SK-N-DZ (cell line): ENCODE measurements around the gene GBA2. TPM values are rescaled to one million over a fixed set of nuclear protein-coding genes. Genes with fewer than 3 reads are reported as not detected.

Experiments used
- DNase-seq: peaks from one replicate; pipeline ENCODE4 v3.0.0-alpha.2; 2015; ENCODE audit warnings: low spot score
- polyA plus RNA-seq, 2 experiments: library from polyadenylated mRNA; depleted of rRNA; stranded (reverse); fragments of >200 nt; gene quantifications; 2 replicates each; pipeline ENCODE4 v1.2.3, GENCODE V29; 2014

The GBA2 gene
- 53.5 and 62.8 TPM in 2 replicates for polyA plus RNA-seq (2014; cell fraction: cytosol; rRNA removed)
- 357 and 473 TPM in 2 replicates for polyA plus RNA-seq (2014; cell fraction: nucleus; rRNA removed)

GRCh38 chr9:35748858-35749514 is at the start of gene GBA2, which contains the start of gene RGP1:
Gene GBA2, minus strand, starts transcription at chr9:35749228. Its CDS starts 524 bp downstream, at chr9:35748704.
Gene RGP1, plus strand, starts transcription at chr9:35749287. Its CDS starts 469 bp downstream, at chr9:35749756.
- peak; percentile 66 for DNase-seq

DNA sequence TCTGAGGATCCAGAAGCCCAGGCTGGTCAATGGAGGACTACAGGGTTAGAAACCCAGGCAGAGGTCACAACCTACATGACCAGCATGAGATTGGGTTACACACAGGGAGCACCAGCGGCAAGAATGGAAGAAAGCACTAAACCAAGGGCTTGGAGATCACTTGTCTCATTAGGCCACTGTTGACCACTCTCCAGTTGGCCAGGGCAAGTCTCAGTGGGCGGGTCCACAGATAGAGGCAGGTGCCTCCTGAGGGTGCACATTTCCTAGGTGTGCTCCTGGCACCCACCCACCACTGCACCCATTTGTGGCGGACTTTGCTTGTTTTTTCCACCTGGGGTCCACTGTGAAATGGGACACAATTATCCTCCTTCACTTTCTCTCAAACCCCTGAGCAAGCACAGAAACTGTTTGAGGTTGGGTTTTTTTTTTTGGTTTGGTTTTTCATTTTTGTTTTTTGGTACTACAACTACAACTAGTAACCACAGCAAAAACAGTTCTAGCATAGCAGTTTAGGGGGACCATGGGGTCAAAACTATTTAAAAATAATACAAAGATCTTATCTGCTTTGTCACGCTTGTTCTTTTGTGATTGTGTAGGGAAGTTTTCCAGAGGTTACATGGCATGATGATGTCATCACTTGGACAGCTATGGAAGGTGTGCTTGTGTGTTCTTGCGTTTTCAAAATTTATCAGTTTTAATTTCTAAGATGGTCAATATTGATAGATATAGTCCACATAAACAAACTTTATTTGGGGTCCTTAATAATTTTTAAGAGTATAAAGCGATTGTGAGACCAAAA is 48.5 kb upstream of the GBA2 start:
- DNase-seq, result no peak

GRCh38 chr9:35795695-35796094 is 46.7 kb upstream of the GBA2 start:
- no peak for DNase-seq

- peak; percentile 65 for DNase-seq
These were observed 44.4 kb upstream of the GBA2 start for GRCh38 chr9:35793461-35793860.

DNA sequence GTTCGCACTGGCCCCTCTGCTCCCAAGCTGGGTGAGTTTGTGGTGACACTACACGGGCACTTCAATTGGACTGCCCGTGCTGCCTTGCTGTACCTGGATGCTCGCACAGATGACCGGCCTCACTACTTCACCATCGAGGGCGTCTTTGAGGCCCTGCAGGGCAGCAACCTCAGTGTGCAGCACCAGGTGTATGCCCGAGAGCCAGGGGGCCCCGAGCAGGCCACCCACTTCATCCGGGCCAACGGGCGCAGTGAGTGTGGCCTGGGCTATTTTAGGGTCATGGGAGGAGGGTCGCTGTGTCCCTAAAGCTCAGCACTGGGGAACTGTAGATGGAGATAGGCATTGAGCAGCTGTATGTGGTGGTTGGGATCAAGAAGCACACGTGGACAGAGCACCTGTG is 43.8 kb upstream of the GBA2 start:
- no peak for DNase-seq

GRCh38 chr9:35792024-35792813 is 43.2 kb upstream of the GBA2 start:
- DNase-seq, result no peak

DNA sequence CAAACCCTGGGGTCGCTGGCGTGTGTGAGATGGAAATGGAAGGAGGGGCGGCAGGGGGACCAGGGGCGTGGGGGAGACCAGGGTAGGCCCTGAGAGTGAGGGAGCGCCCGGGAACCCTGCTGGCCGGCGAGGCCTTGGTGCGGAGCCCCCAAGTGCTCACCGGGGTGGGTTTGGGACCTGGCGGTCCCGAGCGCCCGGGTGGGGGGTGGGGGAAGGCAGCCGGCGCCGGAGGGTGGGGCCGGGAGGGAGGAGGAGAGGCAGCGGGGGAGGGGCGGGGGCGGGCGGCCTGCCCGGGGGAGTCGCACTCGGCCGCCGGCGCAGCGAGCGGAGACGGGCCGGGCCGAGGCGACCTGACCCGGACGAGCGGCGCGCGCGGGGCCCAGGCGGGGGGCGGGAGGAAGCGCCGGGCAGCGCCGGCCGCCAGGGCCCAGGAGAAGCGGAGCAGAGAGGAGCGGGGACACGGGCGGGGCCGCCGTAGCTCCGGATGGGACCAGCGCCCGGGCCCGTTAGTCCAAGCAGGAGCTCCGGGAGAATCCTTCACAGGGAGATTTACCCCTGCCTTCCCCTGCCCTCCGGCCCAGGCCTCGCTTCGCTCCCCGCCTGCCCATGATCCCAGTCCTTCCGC is 42.4 kb upstream of the GBA2 start, which contains the start of gene NPR2:
Gene NPR2, plus strand, starts transcription at position 295 of the 625 bp plus-strand sequence. CDS start 818 bp downstream, outside the sequence.
- no peak for DNase-seq

- peak; percentile 80 for DNase-seq
These were observed 41.6 kb upstream of the GBA2 start for GRCh38 chr9:35790385-35791296.

GRCh38 chr9:35790025-35790384 is 41.0 kb upstream of the GBA2 start:
- DNase-seq, result no peak

- DNase-seq, result no peak
These were observed 40.5 kb upstream of the GBA2 start for GRCh38 chr9:35789541-35789940.

DNA sequence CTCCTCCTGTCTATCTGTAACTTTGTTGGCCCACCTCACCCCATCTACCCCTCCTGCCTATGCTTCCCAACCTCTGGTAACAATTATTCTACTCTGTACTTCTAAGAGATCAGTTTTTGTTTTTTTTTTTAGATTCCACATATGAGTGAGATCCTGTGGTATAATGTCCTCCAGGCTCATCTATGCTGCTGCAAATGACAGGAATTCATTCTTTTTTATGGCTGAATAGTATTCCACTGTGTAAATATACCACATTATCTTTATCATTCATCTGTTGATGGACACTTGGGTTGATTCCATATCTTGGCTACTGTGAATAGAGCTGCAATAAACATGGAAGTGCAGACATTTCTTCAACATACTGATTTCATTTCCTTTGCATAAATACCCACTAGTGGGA is 34.4 kb upstream of the GBA2 start:
- no peak for DNase-seq

GRCh38 chr9:35781066-35781465 is 32.0 kb upstream of the GBA2 start:
- DNase-seq, result no peak

DNA sequence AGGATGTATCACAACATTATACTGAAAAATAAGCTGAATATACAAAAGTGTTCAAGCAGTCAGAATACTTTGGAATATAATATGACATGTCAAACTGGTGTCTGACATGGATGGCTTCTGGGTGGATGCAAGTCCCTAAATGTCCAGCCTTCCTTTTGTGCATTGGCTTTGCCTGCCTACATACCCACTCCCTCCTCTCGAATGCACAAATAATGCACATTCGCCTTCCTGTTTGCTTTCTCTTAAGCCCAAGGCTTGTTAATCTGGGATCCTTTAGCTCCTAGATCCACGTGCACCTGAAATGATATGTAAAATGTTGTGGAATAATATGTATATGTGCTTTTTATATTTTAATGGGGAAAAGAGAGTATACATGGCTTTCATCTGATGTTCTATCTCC is 29.5 kb upstream of the GBA2 start:
- no peak for DNase-seq

DNA sequence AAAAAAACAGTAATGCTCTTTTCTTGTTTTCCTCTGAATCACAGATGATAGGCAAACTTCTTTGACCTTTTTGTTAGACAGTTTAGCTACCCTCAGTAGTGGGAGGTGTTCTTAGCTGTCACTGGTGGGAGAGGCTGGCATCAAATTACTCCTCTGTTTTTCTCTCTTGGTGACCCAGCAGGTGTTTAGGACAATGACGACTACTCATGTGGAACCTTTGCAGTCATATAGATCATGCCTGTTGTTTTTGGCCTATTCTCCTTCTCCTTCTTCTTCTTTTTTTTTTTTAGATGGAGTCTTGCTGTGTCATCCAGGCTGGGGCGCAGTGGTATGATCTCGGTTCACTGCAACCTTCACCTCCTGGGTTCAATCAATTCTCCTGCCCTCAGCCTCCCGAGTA is 27.0 kb upstream of the GBA2 start:
- no peak for DNase-seq

DNA sequence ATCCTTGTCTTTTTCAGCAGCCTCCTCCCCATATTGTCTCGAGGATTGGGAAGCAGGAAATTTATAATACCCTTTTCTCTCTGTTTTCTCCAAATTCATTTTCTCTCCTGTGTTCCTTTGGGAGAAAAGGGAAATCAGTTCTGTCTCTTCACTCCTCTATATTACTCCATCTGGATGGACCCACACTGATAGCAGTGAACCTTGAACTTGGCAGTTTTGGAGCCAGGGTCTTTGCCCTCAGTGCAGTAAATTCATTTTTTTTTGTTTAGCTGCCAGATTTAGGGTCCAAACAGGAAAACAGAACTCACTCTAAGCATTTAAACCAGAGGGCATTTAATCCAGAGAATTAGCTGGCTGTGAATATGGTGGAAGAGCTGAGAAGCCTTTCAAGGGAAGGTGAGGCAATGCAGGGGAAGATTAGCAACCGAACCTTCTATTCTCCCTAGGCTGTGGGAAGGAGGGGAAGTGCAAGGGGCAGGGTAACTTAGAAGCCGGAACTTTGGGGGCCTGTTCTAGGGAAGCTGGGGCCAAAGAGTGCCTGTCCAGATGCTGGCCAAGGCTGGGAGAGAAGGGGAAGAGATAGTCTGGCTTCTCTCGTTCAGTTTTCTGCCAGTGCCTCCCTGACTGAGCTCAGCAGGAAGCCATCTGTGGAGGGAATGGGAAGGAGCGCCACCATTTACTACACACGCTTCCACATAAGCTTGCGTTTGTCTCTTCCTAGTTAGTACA is 26.0 kb upstream of the GBA2 start:
- no peak for DNase-seq

GRCh38 chr9:35771943-35772342 is 22.9 kb upstream of the GBA2 start:
- DNase-seq, result no peak

DNA sequence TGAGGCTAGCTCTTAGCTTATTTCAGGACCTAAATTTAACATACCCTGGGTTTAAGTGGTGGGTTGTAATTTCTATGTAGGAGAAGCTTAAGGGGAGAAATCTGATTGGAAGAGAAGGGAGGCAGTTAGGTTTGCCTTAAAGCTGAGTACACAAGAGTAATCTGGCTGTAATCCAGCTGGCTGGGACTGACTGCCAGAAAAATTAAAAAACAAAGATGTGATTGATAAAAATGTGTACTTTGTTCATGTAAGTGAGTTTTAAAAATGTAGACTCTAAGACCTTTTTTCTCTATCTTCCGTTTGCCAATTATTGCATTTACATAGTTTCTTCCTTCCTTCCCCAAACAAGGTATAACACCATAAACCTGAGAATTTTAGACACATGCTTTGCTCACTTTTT is 22.5 kb upstream of the GBA2 start:
- no peak for DNase-seq

- DNase-seq, result no peak
These were observed 22.0 kb upstream of the GBA2 start for GRCh38 chr9:35771075-35771433.

DNA sequence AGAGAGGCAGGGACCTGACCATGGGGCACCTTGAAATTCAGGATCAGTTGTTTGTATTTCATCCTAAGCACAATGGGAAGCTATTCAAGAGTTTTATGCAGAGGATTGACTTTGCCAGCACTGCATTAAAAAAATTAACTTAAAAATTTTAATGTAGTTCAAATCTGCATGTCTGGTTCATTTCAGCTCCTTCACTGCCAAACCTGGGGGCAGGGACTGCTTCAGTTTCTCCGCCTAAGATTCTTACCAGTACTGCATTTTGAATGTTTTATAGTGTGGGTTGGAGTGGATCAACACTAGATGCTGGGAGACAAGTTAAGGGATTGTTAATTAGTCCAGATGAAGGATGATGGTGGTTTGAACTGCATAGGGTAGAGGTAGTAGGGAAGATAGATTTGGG is 20.7 kb upstream of the GBA2 start:
- no peak for DNase-seq

- DNase-seq, result no peak
These were observed 18.4 kb upstream of the GBA2 start for GRCh38 chr9:35767458-35767857.
